Measurements from ENCODE around the gene TSFM.

TSFM gene

DNA sequence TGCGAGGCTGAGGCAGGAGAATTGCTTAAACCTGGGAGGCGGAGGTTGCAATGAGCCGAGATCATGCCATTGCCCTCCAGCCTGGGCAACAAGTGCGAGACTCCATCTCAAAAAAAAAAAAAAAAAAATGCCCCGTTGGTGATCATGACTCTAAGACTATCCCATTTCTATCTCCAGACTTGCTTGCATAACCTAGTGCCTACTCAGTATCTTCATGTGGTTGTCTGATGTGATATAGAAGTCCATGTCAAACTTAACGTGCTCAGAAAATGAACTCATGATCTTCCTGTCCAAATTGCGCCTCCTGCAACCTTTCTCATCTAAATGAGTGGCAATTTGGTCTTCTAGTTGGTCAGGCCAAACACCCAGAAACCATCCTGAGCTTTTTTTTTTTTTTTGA lies 4.7 kb upstream of the TSFM start:
- no peak for DNase-seq (ENCODE audit: low read depth in 1 of 2, low spot score in 1 of 2)

DNA sequence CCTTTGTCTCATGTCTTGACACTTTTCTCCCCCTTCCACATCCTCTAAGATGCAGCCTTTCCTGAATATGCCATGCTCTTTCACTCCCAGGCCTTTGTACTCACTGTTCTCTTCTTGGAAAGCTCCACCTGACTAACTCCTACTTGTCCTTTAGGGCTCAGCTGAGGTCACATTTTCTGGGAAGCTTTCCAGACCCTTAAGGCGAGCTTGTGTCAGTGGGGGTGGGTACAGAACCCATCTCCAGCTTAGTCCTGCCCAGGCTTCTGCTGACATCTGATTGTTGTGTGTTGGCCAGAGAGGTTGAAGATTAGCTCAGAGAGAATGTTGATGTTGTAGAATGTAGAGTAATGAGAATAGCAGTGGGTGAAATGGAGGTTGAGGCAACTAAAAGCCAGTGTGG lies 2.9 kb upstream of the TSFM start:
- no peak for DNase-seq (ENCODE audit: low read depth in 1 of 2, low spot score in 1 of 2)

DNA sequence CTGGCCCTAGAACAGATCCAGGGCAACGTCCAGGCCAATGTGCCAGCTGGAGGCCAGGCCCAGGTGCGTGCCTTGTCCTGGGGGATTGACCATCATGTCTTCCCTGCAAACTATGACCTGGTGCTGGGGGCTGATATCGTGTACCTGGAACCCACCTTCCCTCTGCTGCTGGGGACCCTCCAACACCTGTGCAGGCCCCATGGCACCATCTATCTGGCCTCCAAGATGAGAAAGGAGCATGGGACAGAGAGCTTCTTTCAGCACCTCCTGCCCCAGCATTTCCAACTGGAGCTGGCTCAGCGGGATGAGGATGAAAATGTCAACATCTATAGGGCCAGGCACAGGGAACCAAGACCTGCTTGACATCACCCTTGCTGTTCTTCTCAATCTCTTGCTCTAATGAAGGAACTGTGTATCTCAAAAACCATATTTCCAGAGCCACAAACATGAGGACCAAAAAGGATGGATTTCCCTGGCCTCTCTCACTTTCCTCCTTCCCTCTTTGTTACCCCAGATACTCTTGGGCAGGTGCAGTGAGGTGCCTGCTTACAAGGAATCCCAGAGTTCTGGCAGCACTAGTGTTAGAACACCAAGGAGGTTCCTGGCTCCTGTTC lies 2.2 kb upstream of the TSFM start:
- DNase-seq (ENCODE audit: low read depth in 1 of 2, low spot score in 1 of 2) = no peak

DNA sequence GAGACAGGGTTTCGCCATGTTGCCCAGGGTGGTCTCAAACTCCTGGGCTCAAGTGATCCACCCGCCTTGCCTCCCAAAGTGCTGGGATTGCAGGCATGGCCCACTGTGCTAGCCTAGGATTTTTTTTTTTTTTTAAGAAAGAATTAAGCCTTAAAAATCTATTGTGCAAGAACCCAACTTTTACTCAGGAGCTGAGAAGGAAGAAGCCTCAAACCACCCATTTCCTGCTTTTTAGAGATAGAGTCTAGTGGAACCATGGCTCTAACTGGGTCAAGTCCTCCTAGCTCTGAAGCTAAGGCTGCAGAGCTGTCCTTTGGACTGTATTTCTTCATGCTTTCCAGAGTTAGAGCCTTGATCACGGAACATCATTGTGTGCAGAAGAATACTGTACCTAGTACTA lies 1.3 kb upstream of the TSFM start:
- DNase-seq (ENCODE audit: low read depth in 1 of 2, low spot score in 1 of 2) = no peak

DNA sequence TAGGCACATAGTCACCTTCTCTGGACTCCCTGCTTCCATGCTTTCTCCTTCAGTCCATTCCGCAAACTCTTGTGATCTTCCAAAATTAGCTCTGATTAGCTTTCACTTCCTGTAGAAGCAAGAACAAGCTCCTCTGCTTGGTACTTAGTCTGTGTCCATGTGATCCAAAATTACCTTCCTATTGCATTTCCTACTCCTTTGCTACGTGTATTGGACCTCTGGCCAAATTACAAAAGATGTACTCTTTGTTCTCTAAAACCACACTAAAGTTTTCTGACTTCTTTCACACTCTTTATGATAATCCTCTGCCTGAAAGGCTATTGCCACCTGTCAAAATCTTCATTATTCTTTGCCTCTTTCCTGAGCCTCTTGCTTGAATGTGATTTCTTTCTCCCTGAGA lies 786 bp upstream of the TSFM start:
- no peak for DNase-seq (ENCODE audit: low read depth in 1 of 2, low spot score in 1 of 2)

- DNase-seq (ENCODE audit: low read depth in 1 of 2, low spot score in 1 of 2) = no peak
Observed at GRCh38 chr12:57782243-57782607, 362 bp upstream of the TSFM start.

GRCh38 chr12:57783466-57783801 lies 847 bp downstream of the TSFM start:
- no peak for DNase-seq (ENCODE audit: low read depth in 1 of 2, low spot score in 1 of 2)

DNA sequence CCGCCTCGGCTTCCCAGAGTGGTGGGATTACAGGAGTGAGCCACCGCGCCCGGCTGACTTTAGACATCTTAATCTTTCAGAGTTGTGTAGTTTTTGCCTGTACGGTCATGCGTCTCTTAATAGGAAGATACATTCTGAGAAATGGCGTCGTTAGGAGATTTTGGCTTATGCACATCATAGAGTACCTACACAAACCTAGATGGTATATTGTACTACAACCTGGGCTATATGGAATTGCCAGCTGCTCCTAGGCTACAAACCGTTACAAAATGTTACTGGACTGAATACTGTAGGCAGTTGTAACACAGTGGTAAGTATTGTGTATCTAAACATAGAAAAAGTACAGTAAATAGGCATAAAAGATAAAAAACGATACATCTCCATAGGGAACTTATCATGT lies 1.3 kb downstream of the TSFM start:
- no peak for DNase-seq (ENCODE audit: low read depth in 1 of 2, low spot score in 1 of 2)

- no peak for DNase-seq (ENCODE audit: low read depth in 1 of 2, low spot score in 1 of 2)
Observed at GRCh38 chr12:57793920-57794319, 11.3 kb downstream of the TSFM start.

- no peak for DNase-seq (ENCODE audit: low read depth in 1 of 2, low spot score in 1 of 2)
Observed at GRCh38 chr12:57795354-57795753, 12.8 kb downstream of the TSFM start.

DNA sequence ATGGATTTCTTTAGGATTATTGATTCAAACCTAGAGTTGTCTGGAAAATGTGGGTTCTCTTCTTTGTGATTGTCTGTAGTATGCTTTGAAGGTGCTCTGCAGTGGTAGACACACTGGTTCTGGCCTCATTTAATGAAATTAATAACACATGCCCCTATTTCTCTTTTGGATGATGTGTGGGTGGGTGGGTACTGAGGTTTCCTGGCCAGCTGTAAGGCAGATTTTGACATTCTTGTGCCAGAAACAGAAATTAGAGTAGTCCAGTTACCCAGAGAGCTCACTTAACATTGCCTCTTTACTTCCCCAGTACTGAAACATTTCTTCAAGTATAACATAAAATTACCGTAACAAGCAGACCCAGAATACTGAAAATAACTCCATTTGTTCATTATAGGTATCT lies 14.4 kb downstream of the TSFM start:
- DNase-seq (ENCODE audit: low read depth in 1 of 2, low spot score in 1 of 2) = no peak

- no peak for DNase-seq (ENCODE audit: low read depth in 1 of 2, low spot score in 1 of 2)
Observed at GRCh38 chr12:57797933-57798332, 15.3 kb downstream of the TSFM start.

DNA sequence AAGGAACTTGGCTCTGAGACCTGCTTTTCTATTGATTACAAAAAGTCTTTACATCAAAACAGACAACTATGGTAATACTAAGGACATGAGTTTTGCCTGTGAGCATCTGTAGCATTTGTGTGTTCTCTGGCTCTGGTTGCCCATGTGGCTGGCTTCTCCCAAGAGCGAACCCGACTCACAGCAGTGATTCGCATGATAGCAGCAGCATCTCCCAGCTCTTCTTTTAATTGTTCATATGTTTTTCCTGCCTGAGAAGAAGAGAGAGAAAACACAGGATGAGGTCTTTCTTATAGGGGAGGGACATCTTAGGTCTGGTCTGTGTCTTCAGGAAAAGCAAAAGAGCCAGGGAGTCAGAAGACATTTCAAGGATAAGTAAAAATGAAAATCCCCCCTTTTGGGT lies 18.4 kb downstream of the TSFM start:
- DNase-seq (ENCODE audit: low read depth in 1 of 2, low spot score in 1 of 2) = no peak

DNA sequence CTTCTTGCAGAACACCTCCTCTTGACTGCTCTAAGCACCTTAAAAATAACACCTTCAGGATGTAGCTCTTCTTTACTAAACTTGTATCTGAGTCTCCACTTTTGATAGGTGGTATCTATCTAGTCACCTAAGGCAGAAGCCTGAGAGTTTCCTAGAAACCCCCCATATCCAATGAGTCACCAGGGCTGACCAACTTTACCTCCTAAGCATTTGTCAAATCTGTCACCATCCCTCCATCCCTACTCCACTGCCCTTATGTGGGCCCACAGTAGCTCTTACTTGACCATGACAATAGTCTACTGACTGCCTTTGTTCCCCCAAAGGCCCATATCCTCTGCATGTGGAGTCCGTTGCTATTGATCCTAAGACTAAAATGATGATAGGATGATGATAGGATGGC lies 20.0 kb downstream of the TSFM start:
- DNase-seq (ENCODE audit: low read depth in 1 of 2, low spot score in 1 of 2) = no peak

GRCh38 chr12:57803319-57803893 lies 20.8 kb downstream of the TSFM start:
- peak in 1 of 2 donors; percentile 11 for DNase-seq (ENCODE audit: low read depth in 1 of 2, low spot score in 1 of 2)

DNA sequence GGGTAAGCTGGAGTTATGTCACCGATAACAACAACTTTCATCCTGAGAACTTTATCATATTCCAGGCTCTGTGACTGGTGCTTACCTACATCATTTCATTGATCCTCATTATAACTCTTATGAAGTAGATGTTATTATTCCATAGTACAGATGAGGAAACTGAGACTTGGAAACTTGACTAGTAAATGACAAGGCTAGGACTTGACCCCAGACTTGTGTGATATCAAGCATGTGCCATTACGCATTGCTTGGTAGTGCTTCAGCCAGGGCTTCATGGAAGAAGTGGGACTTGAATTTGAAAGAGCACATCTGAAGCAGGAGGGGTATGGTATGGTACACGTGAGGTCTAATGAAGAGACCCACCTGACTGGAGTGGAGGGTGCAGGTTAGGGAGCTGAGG lies 24.1 kb downstream of the TSFM start:
- DNase-seq (ENCODE audit: low read depth in 1 of 2, low spot score in 1 of 2) = no peak

DNA sequence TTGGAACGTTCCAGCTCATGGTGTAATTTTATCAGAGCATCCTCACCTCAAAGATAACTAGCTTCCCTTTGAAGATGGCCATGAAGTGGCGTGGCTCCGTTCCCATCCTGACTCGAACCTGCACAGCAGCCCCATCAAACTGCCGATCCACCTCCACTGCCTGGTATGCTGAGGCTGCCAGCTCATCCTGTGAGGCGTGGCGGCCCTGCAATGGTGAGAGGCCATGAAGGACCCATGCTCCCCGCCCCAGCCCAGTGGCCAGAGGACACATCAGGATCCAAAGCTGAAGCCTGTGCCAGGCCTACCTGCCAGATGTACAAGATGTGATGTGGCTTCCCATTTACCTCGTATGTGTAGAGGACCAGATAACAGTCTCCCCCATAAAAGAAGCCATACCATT lies 24.7 kb downstream of the TSFM start:
- no peak for DNase-seq (ENCODE audit: low read depth in 1 of 2, low spot score in 1 of 2)

GRCh38 chr12:57808351-57808750 lies 25.8 kb downstream of the TSFM start:
- DNase-seq (ENCODE audit: low read depth in 1 of 2, low spot score in 1 of 2) = no peak

DNA sequence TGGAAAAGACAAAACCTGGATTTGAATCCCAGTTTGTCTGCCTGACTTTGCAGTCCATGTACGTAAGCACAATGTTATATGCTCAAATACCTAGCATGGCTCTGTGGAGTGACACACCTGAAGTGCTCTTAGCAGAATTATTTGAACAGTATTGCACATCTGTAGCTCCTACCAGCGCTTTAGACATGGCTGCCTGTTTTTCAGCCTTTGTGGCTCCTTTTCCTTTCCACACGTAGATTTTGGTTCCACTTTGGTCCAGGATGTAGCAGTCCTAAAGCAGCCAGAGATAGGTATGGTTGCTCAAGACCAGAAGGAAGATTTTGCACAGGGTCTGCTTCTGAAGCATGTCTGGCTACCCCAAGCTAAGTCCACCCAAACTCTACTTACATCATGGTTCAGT lies 26.8 kb downstream of the TSFM start:
- no peak for DNase-seq (ENCODE audit: low read depth in 1 of 2, low spot score in 1 of 2)

GRCh38 chr12:57810450-57810849 lies 27.9 kb downstream of the TSFM start:
- no peak for DNase-seq (ENCODE audit: low read depth in 1 of 2, low spot score in 1 of 2)

DNA sequence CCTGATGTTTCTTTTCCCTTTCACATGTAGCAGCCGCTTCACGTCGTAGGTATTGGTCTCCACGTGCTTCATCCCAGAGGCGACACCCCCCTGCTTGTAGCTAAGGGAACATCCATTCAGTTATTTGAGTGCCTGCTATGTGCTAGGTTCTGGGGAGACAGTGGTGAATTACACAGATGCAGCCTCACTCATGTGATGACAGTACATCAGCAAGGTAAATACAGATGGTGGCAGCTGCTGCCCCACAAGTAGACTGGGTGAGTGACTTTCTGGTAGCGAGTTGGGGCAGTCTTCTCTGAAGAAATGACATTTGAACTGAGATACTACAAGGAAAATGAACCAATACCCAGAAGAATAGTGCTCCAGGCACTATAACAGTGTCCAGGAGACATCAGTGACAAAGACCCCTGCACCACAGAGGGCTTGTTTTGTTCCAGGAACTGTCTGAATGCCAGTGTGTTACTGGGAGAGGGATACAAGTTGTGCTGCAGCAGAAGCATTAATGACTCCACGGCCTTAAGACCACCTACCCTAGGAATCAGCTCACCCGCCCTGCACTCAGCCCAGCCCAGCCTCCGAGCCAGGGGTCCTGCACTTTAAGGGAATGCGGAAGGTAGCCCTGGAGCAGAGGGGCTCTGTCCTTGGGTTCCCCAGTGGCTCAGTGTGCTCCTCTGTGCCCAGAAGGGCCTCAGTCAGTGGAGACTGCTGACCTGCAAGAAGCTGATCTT lies 28.6 kb downstream of the TSFM start:
- no peak for DNase-seq (ENCODE audit: low read depth in 1 of 2, low spot score in 1 of 2)

- no peak for DNase-seq (ENCODE audit: low read depth in 1 of 2, low spot score in 1 of 2)
Observed at GRCh38 chr12:57813111-57813970, 30.8 kb downstream of the TSFM start.

Measured in activated T-helper 1 cell treated with anti-CD3 and anti-CD28 coated beads, Interleukin-2, amount 50 U/mL, for 16 hours (primary cell).